HG02973 (cell line): Measurements from ENCODE around the gene CDH18.

Source experiments
- ATAC-seq: cut with Tn5 transposase; IDR thresholded peaks from one replicate; pipeline ENCODE4 v1.9.1; 2021; ENCODE audit warnings: moderate library complexity; ENCODE audit not compliant: unreplicated experiment

The CDH18 gene

GRCh38 chr5:19488786-19489185, 499.2 kb downstream of the CDH18 start:
- ATAC-seq: no peak

GRCh38 chr5:19487480-19487879, 500.5 kb downstream of the CDH18 start:
- no peak for ATAC-seq

- ATAC-seq: no peak
These were observed 508.4 kb downstream of the CDH18 start for GRCh38 chr5:19479562-19479961.

GRCh38 chr5:19462019-19462418, 526.0 kb downstream of the CDH18 start:
- no peak for ATAC-seq

GRCh38 chr5:19424506-19424905, 563.5 kb downstream of the CDH18 start:
- no peak for ATAC-seq
